BJ (cell line): ENCODE measurements around the gene CDKL4. TPM values are rescaled to one million over a fixed set of nuclear protein-coding genes. Genes with fewer than 3 reads are reported as not detected.

Experiments
- CTCF ChIA-PET: fragments of 350-600 bp; formaldehyde crosslinking; extraction: SDS; loops from one replicate; lab custom pipeline; 2021; ENCODE audit warnings: antibody characterized with exemption, inconsistent platforms; lab: Yijun Ruan, JAX
- POLR2A ChIA-PET: fragments of 300-600 bp; sonication (Branson Sonifier 250); formaldehyde crosslinking; extraction: SDS; loops from one replicate; lab custom pipeline; 2021; ENCODE audit warnings: antibody characterized with exemption; lab: Charles Lee
- DNase-seq: peaks from one replicate; pipeline ENCODE4 v3.0.0-alpha.2; 2011; ENCODE audit warnings: low read depth
- H3K27me3 ChIP-seq: 2 replicates; pipeline ENCODE4 v1.6.0; 2011; ENCODE audit warnings: low read length; ENCODE audit not compliant: control insufficient read depth, insufficient read depth
- H3K36me3 ChIP-seq: 2 replicates; pipeline ENCODE4 v1.5.1; 2011; ENCODE audit warnings: low read length; ENCODE audit not compliant: control insufficient read depth, insufficient read depth
- H3K4me3 ChIP-seq: 2 replicates; pipeline ENCODE4 v1.5.1; 2011; ENCODE audit warnings: low read depth, mild to moderate bottlenecking, control low read depth, low read length
- polyA plus RNA-seq: library from polyadenylated mRNA; depleted of rRNA; stranded (reverse); fragments of >200 nt; gene quantifications from 2 replicates; pipeline ENCODE4 v1.2.3, GENCODE V29; 2011
- TF ChIP-seq, protein P1 (sequence below): IDR thresholded peaks from 2 replicates; pipeline ENCODE4 v1.5.1; 2011; ENCODE audit warnings: low read depth, mild to moderate bottlenecking, control low read depth, inconsistent platforms, low read length, moderate library complexity; ENCODE audit not compliant: insufficient read depth

CDKL4 gene
- polyA plus RNA-seq, 1 experiment, result not detected

DNA sequence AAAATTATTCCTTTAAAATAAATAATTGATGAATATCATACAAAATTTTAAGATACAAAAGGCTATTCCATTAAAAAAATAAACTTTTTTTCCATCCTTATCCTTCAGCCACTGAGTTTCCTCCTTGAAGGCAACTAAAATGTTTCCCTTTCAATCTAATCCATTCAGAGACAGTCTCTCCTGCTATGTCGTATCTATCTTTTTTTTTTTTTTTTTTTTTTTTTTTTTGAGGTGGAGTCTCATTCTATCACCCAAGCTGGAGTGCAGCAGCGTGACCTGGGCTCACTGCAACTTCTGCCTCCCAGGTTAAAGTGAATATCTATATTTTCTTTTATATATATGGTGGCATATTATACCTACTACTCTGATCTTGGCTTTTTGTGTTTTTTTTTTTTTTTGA is 91.3 kb downstream of the CDKL4 start:
- Histone ChIP-seq H3K36me3 (no peaks in the 10 kb centered on the region), H3K27me3 (no peaks in the 10 kb centered on the region), H3K4me3 (no peak overlapping the region)
- TF ChIP-seq, protein P1, sequence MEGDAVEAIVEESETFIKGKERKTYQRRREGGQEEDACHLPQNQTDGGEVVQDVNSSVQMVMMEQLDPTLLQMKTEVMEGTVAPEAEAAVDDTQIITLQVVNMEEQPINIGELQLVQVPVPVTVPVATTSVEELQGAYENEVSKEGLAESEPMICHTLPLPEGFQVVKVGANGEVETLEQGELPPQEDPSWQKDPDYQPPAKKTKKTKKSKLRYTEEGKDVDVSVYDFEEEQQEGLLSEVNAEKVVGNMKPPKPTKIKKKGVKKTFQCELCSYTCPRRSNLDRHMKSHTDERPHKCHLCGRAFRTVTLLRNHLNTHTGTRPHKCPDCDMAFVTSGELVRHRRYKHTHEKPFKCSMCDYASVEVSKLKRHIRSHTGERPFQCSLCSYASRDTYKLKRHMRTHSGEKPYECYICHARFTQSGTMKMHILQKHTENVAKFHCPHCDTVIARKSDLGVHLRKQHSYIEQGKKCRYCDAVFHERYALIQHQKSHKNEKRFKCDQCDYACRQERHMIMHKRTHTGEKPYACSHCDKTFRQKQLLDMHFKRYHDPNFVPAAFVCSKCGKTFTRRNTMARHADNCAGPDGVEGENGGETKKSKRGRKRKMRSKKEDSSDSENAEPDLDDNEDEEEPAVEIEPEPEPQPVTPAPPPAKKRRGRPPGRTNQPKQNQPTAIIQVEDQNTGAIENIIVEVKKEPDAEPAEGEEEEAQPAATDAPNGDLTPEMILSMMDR, result no peak
- ChIA-PET POLR2A (no interaction called here), CTCF (no interaction called here)
- no peak for DNase-seq

DNA sequence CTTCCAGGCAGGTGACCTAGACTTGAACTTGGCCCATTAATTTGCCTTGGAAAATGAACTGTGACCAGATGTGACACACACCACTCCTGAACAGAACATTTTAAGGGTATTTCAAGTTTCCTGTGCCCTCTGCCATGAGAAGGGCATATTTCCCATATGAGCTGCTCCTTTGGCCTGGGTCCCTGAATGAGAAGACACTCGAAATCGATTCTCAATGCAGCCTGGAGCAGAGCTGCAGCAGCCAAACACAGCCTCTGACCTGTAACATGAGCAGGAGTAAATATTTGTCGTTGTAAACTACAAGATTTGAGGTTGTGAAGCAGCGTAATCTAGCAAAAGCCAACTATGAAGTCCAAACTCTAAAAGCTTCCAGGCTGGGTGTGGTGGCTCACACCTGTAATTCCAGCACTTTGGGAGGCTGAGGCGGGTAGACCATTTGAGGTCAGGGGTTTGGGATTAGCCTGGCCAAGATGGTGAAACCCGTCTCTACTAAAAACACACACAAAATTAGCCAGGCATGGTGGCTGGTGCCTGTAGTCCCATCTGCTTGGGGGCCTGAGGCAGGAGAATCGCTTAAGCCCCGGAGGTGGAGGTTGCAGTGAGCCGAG is 92.8 kb downstream of the CDKL4 start:
- no peak for DNase-seq
- no peak overlapping the region for H3K4me3 ChIP-seq
- TF ChIP-seq, protein P1, result no peak
- H3K36me3 ChIP-seq, result no peaks in the 10 kb centered on the region
- POLR2A ChIA-PET, result no interaction called here
- peaks cover 1% of the 10 kb centered on the region for H3K27me3 ChIP-seq
- CTCF ChIA-PET, result no interaction called here

- no peak overlapping the region for H3K4me3 ChIP-seq
- TF ChIP-seq, protein P1, result no peak
- no peak for DNase-seq
- H3K27me3 ChIP-seq, result peaks cover 1% of the 10 kb centered on the region
- ChIA-PET CTCF (no interaction called here), POLR2A (no interaction called here)
- H3K36me3 ChIP-seq, result no peaks in the 10 kb centered on the region
These were observed 93.6 kb downstream of the CDKL4 start for GRCh38 chr2:39150102-39150562.

GRCh38 chr2:39146630-39147029 is 97.1 kb downstream of the CDKL4 start:
- H3K36me3 ChIP-seq, result no peaks in the 10 kb centered on the region
- ChIA-PET CTCF (no interaction called here), POLR2A (no interaction called here)
- no peak for DNase-seq
- TF ChIP-seq, protein P1, result no peak
- peaks cover 1% of the 10 kb centered on the region for H3K27me3 ChIP-seq
- no peak overlapping the region for H3K4me3 ChIP-seq

- ChIA-PET POLR2A (no interaction called here), CTCF (interaction anchor here (0.6 kb wide), 1 partner anchor 18 kb away, joined by 4 read pairs; no protein-coding TSS in a partner anchor)
- Histone ChIP-seq H3K36me3 (no peaks in the 10 kb centered on the region), H3K4me3 (no peak overlapping the region), H3K27me3 (peaks cover 1% of the 10 kb centered on the region)
- TF ChIP-seq, protein P1, result no peak
- no peak for DNase-seq
These were observed 97.8 kb downstream of the CDKL4 start for GRCh38 chr2:39145906-39146421.
